Measurements from ENCODE around the gene TSC22D3.

- TF ChIP-seq CTCF (IDR thresholded peaks at IDR 0.05) (no peak), ZFX (IDR thresholded peaks at IDR 0.05; ENCODE audit: borderline replicate concordance) (no peak)
These were observed 24.6 kb downstream of the TSC22D3 start for GRCh38 chrX:107750861-107751445.
